Measurements from ENCODE around the gene PHIP. TPM values are rescaled to one million over a fixed set of nuclear protein-coding genes. Genes with fewer than 3 reads are reported as not detected.
"Not testable (repeated sequence)": the region's sequence is repeated elsewhere in the genome, so short reads cannot be mapped to it uniquely, and the experiment has no call there.

Gene PHIP
- total RNA-seq, 1 donor from 2014 or later: 74.5 TPM

DNA sequence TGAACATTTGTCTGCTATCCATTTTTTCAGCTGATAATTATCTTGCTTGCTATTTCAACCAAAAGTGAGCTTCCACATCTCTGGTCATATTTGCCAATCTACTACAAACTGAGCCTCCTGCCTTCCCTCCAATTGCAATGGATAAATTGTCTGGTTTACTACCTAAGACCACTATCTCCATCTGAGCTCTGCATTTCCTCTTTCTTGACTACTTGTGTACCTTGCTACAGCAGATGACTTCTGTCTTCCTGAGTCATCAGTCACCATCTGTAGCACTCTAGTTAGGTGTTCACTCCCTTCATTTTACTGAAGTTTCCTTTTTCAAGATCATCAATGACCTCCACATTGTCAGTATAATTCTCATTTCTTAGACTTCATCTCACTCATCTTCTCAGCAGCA, 33.5 kb upstream of the PHIP start:
- Mint-ChIP-seq H3K9me3 (ENCODE audit: low read depth) (no peaks in the 10 kb centered on the region), H3K4me1 (ENCODE audit: low read depth) (peaks cover 3% of the 10 kb centered on the region), H3K27me3 (no peaks in the 10 kb centered on the region), H3K4me3 (ENCODE audit: low read depth) (no peak overlapping the region), H3K27ac (no peak overlapping the region), H3K36me3 (ENCODE audit: insufficient read depth) (no peaks in the 10 kb centered on the region)
- DNase-seq (ENCODE audit: low spot score, unreplicated experiment): no peak
- TF ChIP-seq, protein P1, sequence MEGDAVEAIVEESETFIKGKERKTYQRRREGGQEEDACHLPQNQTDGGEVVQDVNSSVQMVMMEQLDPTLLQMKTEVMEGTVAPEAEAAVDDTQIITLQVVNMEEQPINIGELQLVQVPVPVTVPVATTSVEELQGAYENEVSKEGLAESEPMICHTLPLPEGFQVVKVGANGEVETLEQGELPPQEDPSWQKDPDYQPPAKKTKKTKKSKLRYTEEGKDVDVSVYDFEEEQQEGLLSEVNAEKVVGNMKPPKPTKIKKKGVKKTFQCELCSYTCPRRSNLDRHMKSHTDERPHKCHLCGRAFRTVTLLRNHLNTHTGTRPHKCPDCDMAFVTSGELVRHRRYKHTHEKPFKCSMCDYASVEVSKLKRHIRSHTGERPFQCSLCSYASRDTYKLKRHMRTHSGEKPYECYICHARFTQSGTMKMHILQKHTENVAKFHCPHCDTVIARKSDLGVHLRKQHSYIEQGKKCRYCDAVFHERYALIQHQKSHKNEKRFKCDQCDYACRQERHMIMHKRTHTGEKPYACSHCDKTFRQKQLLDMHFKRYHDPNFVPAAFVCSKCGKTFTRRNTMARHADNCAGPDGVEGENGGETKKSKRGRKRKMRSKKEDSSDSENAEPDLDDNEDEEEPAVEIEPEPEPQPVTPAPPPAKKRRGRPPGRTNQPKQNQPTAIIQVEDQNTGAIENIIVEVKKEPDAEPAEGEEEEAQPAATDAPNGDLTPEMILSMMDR (IDR thresholded peaks at IDR 0.05; ENCODE audit: unreplicated experiment): no peak

DNA sequence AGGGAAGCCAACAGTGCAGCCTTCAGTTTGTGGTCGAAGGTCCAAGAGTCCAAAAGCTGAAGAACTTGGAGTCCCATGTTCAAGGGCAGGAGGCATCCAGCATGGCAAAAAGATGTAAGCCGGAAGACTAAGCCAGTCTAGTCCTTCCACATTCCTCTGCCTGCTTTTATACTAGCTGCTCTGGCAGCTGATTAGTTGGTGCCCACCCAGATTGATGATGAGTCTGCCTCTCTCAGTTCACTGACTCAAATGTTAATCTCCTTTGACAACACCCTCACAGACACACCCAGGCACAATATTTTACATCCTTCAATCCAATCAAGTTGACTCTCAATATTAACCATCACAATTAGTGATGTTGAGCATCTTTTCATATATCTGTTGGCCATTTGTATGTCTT, 23.1 kb upstream of the PHIP start:
- Mint-ChIP-seq H3K4me1 (ENCODE audit: low read depth) (no peaks in the 10 kb centered on the region), H3K36me3 (ENCODE audit: insufficient read depth) (no peaks in the 10 kb centered on the region), H3K27me3 (no peaks in the 10 kb centered on the region), H3K9me3 (ENCODE audit: low read depth) (peaks cover 7% of the 10 kb centered on the region), H3K4me3 (ENCODE audit: low read depth) (no peak overlapping the region), H3K27ac (no peak overlapping the region)
- DNase-seq (ENCODE audit: low spot score, unreplicated experiment): no peak
- TF ChIP-seq, protein P1 (IDR thresholded peaks at IDR 0.05; ENCODE audit: unreplicated experiment): no peak

DNA sequence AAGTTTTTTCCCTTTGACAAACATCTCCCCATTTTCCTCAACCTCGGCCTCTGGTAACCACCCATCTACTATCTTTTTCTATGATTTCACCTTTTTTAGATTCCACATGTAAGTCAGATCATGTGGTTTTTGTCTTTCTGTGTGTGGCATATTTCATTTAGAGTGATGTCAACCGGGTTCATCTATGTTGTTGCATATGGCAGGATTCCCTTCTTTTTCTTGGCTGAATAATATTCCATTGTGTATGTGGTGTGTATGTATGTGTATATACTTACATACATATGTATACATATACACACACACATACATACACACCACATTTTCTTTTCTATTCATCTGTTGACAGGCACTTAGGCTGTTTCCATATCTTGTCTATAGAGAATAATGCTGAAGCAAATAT, 22.2 kb upstream of the PHIP start:
- Mint-ChIP-seq H3K4me3 (ENCODE audit: low read depth) (no peak overlapping the region), H3K27ac (no peak overlapping the region)

DNA sequence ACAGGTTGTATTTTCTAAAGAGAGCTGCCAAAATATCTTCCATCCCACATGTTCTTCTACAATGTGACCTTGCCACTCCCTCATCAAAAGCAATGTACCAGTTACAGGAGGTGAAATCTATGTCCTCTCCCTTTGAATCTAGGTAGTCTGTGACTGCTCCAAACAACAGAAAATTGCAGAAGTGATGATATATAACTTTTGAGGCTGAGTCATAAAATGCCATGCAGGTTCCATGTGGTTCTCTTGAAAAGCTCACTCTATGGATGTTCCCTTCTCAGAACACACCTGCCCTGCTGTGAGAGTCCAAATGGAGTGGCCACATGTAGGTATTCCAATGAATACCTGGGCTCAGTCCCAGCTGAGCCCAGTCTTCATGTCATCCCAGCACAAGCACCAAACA, 16.9 kb upstream of the PHIP start:
- no peaks in the 10 kb centered on the region for H3K36me3 Mint-ChIP-seq (ENCODE audit: insufficient read depth)

More for the DNA sequence above, 22.2 kb upstream of the PHIP start:
- TF ChIP-seq, protein P1 (IDR thresholded peaks at IDR 0.05; ENCODE audit: unreplicated experiment): no peak
- Mint-ChIP-seq H3K27me3 (no peaks in the 10 kb centered on the region), H3K4me1 (ENCODE audit: low read depth) (no peaks in the 10 kb centered on the region), H3K9me3 (ENCODE audit: low read depth) (peaks cover 7% of the 10 kb centered on the region), H3K36me3 (ENCODE audit: insufficient read depth) (no peaks in the 10 kb centered on the region)
- DNase-seq (ENCODE audit: low spot score, unreplicated experiment): no peak

DNA sequence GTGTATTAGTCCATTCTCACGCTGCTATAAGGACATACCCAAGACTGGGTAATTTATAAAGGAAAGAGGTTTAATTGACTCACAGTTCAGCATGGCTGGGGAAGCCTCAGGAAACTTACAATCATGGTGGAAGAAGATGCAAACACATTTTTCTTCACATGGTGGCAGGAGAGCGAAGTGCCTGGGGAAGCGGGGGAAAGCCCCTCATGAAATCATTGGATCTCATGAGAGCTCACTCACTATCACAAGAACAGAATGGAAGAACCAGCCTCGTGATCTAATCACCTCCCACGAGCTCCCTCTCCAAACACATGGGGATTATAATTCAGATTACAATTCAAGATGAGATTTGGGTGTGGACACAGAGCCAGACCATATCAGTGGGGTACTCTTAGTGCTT, 13.7 kb upstream of the PHIP start:
- DNase-seq (ENCODE audit: low spot score, unreplicated experiment); H3K4me1 Mint-ChIP-seq (ENCODE audit: low read depth); H3K27me3 Mint-ChIP-seq; H3K9me3 Mint-ChIP-seq (ENCODE audit: low read depth); H3K27ac Mint-ChIP-seq; H3K36me3 Mint-ChIP-seq (ENCODE audit: insufficient read depth); H3K4me3 Mint-ChIP-seq (ENCODE audit: low read depth): not testable (repeated sequence)

More for the DNA sequence above, 16.9 kb upstream of the PHIP start:
- TF ChIP-seq, protein P1 (IDR thresholded peaks at IDR 0.05; ENCODE audit: unreplicated experiment): no peak
- Mint-ChIP-seq H3K4me3 (ENCODE audit: low read depth) (no peak overlapping the region), H3K4me1 (ENCODE audit: low read depth) (no peaks in the 10 kb centered on the region), H3K9me3 (ENCODE audit: low read depth) (no peaks in the 10 kb centered on the region), H3K27ac (no peak overlapping the region), H3K27me3 (peaks cover 4% of the 10 kb centered on the region)
- no peak for DNase-seq (ENCODE audit: low spot score, unreplicated experiment)

DNA sequence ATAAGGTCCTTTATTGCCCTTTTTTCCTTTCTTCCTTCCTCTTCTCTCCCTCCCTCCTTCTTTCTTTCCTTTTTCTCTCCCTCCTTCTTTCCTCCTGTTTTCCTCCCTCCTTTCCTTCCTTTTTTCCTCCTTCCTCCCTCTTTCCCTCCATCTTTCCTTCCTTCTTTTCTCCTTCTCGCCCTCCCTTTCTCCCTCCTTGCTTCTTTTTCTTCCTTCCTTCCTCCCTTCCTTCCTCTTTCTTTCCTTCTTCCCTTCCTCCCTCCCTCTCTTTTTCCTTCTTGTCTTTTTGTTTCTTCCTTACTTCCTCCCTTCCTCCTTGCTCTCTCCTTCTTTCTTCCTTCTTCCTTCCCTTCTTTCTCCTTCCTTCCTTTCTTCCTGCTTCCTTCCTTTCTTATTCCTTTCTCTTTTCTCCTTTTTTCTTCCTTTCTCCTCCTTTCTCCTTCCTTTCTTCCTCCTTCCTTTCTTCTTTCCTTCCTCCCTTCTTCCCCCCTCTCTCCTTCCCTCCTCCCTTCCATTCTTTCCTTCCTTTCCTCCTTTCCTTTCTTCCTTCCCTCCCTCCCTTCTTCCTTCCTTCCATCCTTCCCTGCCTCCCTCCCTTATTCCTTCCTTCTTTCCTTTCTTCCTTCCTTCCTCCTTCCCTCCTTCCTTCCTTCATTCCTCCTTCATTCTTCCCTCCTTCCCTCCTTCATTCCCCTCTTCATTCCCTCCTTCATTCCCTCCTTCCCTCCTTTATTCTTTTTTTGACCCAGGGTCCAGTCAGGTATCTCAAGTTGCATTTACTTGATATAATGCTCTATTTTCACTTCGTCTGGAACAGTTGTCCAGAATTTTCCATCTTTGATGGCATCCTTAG, 11.7 kb upstream of the PHIP start:
- H3K4me3 Mint-ChIP-seq (ENCODE audit: low read depth): no peak overlapping the region
- peaks cover 4% of the 10 kb centered on the region for H3K27me3 Mint-ChIP-seq
- H3K9me3 Mint-ChIP-seq (ENCODE audit: low read depth): no peaks in the 10 kb centered on the region
- TF ChIP-seq, protein P1 (IDR thresholded peaks at IDR 0.05; ENCODE audit: unreplicated experiment): no peak
- no peaks in the 10 kb centered on the region for H3K36me3 Mint-ChIP-seq (ENCODE audit: insufficient read depth)
- DNase-seq (ENCODE audit: low spot score, unreplicated experiment): no peak
- no peak overlapping the region for H3K27ac Mint-ChIP-seq
- H3K4me1 Mint-ChIP-seq (ENCODE audit: low read depth): no peaks in the 10 kb centered on the region

Data from progenitor cell of endocrine pancreas (in vitro differentiated cells).